GM10248 (cell line): ENCODE results near the gene TRIM66.

Experiments
- CTCF ChIA-PET: fragments of 300-600 bp; sonication (Branson Sonifier 250); formaldehyde crosslinking; extraction: SDS; loops from one replicate; lab custom pipeline; 2021; ENCODE audit warnings: antibody characterized with exemption; lab: Yijun Ruan, JAX
- POLR2A ChIA-PET: fragments of 350-650 bp; sonication (Branson Sonifier 250); formaldehyde crosslinking; extraction: SDS; loops from one replicate; lab custom pipeline; 2020; ENCODE audit warnings: antibody characterized with exemption; lab: Yijun Ruan, JAX
- DNase-seq: peaks from one replicate; pipeline ENCODE4 v3.0.0; 2012; ENCODE audit errors: extremely low spot score
- CTCF ChIP-seq: IDR thresholded peaks from 2 replicates; pipeline ENCODE4 v1.5.1; 2012; ENCODE audit warnings: mild to moderate bottlenecking, low read depth; ENCODE audit errors: extremely low read depth, missing control alignments, control extremely low read depth

The TRIM66 gene

GRCh38 chr11:8593935-8594909 is 88.2 kb downstream of the TRIM66 start, which contains the start of gene STK33:
Gene STK33, minus strand, starts transcription at chr11:8594228. Its CDS starts 119,323 bp downstream, at chr11:8474905.
- POLR2A ChIA-PET, result no interaction called here
- CTCF ChIA-PET, result interaction anchor here (0.6 to 1.5 kb wide), 3 partner anchors 9 to 18 kb away, joined by 3 to 6 read pairs (median 3); no protein-coding TSS in a partner anchor
- peak; percentile 89 for DNase-seq
- TF ChIP-seq CTCF, result no peak

- no peak for DNase-seq
- no peak for TF ChIP-seq CTCF
- POLR2A ChIA-PET, result no interaction called here
- CTCF ChIA-PET, result interaction anchor here (1.5 kb wide), 1 partner anchor 10 kb away, joined by 6 read pairs; no protein-coding TSS in a partner anchor
Observed at GRCh38 chr11:8593455-8593854, 89.0 kb downstream of the TRIM66 start.

GRCh38 chr11:8587915-8588314 is 94.5 kb downstream of the TRIM66 start:
- CTCF ChIA-PET, result no interaction called here

DNA sequence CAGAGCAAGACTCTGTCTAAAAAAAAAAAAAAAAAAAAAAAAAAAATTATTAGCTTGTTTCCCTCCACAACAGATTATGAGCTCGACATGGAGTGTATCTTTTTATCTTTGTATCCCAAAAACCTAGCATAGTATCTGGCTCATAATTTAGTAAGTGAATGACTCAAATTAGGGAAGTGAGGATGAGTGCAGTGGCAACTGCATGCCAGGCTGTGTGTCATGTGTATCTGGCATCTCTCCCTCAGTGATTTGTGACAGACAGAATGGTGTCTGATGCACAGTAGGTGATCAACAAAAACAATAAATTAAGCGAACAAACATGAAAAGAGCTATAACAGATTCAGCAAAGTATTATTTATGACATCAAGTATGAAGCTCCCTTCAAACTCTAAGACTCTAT is 95.7 kb downstream of the TRIM66 start:
- no peak for TF ChIP-seq CTCF
- ChIA-PET POLR2A (no interaction called here), CTCF (interaction anchor here (1.0 to 1.4 kb wide), 3 partner anchors 20 to 580 kb away, joined by 3 to 5 read pairs (median 3); partner anchors contain the start of gene LMO1)
- DNase-seq, result no peak

More at GRCh38 chr11:8587915-8588314, 94.5 kb downstream of the TRIM66 start:
- TF ChIP-seq CTCF, result no peak
- POLR2A ChIA-PET, result no interaction called here
- DNase-seq, result no peak

DNA sequence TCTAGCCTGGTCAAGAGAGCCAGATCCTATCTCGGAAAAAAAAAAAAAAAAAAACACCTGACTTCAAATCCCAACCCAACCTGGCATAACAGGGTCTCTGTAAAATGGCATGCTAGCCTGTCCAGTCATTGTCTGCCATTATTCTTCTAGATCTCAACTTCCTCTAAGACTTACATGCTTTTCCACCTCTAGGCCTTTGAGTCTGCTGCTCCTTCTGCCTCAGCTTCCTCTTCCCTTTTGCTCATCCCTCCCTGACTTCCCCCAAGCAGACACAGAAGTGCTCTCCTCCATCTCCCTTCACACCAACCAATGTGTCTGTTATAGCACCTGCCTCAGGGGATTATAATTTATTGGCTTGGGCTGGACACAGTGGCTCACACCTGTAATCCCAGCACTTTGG is 96.3 kb downstream of the TRIM66 start:
- no peak for DNase-seq
- TF ChIP-seq CTCF, result no peak
- CTCF ChIA-PET, result interaction anchor here (1.3 to 1.4 kb wide), 2 partner anchors 19 to 579 kb away, joined by 3 to 5 read pairs; no protein-coding TSS in a partner anchor
- POLR2A ChIA-PET, result no interaction called here

- no peak for DNase-seq
- CTCF ChIA-PET, result interaction anchor here (1.1 to 1.3 kb wide), 3 partner anchors 9 to 321 kb away, joined by 3 to 7 read pairs (median 4); partner anchors contain the start of gene LMO1
- TF ChIP-seq CTCF, result no peak
- POLR2A ChIA-PET, result interaction anchor here (0.7 kb wide), 1 partner anchor 104 kb away, joined by 4 read pairs; no protein-coding TSS in a partner anchor
Observed at GRCh38 chr11:8584511-8584910, 98.0 kb downstream of the TRIM66 start.
